NCI-H345 treated with DMSO at 0.1 percent for 48 hours (cell line): ENCODE measurements around the gene FOXF1.

Experiments used
- DNase-seq: peaks from one replicate; lab custom pipeline; 2025; ENCODE audit not compliant: unreplicated experiment; lab: John Stamatoyannopoulos, UW

FOXF1 gene

GRCh38 chr16:86531641-86532525 is 21.6 kb downstream of the FOXF1 start:
- DNase-seq, result no peak

GRCh38 chr16:86532526-86532815 is 22.1 kb downstream of the FOXF1 start:
- no peak for DNase-seq

GRCh38 chr16:86533076-86533475 is 22.7 kb downstream of the FOXF1 start:
- DNase-seq, result no peak

- DNase-seq, result no peak
Observed at GRCh38 chr16:86533767-86534351, 23.5 kb downstream of the FOXF1 start.

- DNase-seq, result no peak
Observed at GRCh38 chr16:86534779-86535615, 24.7 kb downstream of the FOXF1 start.

DNA sequence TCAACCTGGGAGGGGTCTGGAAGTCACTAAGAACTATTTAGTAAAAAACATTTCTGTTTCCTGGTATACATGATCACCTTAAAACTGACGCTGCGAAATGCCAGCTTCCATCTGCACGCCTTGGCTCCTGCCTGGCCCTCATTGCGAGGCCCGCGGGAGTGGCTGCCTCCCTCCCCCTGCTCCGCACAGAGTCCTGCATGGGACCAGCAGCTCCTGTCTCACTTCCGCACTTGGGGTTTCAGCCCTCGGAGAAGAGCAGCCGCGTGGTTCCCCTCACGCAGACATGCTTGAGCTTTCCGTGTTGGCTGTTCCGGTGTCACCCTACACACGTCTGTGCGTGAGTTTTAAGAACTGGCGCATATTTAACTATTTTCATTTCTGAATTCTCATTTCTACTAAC is 26.3 kb downstream of the FOXF1 start:
- DNase-seq, result no peak

GRCh38 chr16:86537486-86537885 is 27.2 kb downstream of the FOXF1 start:
- no peak for DNase-seq

DNA sequence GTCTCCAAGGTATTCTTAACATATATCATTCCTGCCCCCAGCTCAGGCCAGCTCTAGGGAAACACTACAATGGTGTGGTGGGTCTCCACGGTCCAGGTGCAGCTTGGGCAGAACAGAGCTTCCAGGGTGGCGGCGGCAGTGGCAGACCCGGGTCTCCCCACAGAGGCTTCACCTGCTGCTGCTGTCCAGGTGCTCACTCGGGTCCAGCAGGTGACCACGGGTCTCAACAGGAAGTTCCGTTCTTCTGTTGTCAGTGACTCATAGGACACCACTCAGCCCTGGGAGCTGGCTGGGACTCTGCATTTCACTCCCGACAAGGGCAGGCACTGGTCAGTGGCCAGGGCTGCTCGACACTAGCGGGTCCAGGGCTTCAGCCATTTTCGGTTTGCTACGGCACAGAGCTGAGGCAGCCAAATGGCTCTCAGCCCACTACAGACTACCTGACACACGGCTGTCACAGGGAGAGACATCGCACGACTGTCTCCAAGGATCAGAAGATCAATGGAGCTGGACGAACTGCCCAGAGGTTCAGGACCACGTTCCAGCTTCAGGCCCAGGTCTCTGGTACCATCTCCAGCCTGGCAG is 28.0 kb downstream of the FOXF1 start:
- DNase-seq, result no peak

GRCh38 chr16:86540894-86541293 is 30.6 kb downstream of the FOXF1 start:
- no peak for DNase-seq

DNA sequence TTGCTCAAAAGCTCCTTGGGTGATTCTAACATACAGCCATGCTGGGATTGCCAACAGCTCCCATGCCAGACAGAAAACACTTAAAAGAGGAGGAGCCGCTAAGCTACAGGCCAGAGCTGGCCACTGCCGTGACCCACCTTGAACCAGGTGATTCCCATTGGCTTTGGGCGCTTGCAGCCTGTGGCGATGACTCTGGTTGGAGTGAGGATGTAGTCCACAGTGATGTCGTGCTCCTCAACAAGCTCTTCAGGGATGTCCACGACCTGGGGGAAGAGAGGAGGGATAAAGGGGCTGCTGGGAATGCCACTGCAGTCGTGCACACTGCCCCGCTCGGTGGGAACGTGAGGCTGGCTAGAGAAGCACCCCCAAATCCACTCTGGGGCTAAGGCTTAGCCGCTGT is 31.2 kb downstream of the FOXF1 start:
- DNase-seq, result no peak

- no peak for DNase-seq
Observed at GRCh38 chr16:86542756-86543750, 32.7 kb downstream of the FOXF1 start.

DNA sequence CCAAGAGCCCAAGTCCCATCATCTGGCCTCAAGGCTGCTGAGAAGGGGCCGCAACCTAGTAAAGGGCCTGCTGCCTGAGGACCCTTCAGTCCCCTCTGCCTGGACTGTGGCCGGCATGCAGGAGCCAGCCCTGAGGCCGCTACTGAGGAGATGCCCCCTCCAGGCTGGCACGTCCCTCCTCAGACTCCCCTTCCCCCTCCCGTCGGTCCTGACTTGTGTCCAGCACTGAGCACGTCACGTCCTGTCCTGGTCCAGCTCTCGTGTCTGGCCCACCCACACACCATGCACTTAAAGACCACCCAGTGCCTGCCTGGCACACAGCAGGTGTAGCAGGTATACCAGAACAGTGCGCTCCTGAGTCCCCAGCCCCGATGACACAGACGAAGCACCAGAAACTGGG is 35.2 kb downstream of the FOXF1 start:
- DNase-seq, result no peak

DNA sequence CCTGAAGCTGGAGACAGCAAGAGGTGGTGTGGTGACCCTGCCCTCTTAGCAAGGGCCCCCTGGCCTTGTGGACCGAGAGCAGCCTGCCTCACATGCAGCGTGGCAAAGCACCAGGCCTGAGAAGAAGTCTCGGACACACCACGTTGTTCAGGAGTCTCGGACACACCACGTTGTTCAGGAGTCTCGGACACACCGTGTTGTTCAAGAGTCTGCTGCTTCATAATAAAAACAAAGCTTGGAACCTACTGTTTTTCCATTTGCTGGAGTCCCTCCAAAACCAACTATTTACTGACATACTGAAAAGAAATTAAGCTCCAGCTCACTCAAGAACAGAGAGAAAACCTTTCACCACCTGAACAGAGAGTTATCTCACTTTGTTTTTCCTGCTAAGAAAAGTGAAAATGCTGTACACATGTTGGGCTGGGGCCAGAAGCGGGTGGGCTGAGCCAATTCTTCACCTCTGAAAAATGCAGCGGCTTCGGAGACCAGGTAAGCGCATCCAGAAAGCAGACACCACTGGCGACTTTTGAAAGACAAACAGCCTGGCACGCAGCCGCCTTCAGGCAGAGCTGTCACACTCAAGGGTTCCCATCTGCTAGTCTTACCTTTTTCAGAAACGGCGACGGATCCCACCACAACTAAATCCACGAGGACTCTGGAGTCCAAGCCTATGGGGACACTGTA is 35.8 kb downstream of the FOXF1 start:
- no peak for DNase-seq

- no peak for DNase-seq
Observed at GRCh38 chr16:86546638-86547013, 36.3 kb downstream of the FOXF1 start.

DNA sequence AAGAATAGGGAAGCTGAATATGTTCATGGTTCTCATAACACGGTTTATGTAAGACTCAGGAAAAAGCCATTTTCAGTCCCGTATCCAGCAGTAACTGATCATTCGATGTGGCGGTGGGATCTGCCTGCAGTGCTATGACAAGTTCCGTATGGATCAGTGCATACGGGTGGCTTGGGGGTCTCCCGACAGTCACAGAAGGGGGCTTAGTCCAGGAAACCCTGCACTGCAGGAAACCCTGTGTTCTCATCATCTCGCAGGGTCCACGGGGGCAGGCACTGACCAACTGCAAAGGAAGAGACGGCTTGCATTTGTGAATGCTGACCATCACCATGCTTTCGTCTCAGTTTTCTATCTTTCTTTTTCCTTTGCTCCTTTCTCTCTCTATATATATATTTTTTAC is 37.0 kb downstream of the FOXF1 start:
- no peak for DNase-seq

DNA sequence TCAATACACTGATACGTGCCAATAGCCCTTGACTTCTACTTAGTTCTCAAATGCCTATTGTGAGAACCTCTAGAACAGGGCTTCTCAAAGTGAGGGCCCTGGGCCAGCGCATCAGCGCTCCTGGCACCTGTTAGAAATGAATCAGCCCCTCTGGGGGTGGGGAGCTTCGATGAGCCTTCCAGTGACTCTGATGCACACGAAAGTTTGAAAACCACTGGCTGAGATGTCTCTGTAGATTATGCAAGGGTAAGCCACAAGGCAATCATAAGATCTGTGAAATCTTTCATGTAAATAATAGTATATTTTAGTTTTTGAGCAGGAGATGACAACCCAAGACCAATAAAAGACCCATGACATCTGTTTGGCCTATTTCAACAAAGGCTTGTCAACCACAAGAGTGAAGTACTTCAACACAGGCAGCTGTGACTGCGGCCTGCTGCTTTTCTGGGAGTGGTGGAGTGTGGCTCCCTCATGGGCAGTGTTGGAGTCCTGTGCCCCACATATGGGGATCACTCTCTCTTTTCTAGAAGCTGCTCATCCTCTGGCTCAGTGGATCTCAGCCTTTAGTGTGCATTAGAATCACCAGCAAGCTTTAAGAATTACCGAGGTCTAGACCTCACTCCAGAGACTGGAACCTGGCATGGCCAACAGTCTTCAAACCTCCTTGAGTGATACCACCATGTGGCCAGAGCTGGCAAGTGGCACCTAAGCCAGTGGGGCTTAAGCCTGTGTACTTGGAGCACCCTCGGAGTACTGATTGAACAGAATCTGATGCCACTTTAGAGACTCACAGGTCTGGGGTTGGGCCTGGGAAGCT is 39.0 kb downstream of the FOXF1 start:
- DNase-seq, result no peak

DNA sequence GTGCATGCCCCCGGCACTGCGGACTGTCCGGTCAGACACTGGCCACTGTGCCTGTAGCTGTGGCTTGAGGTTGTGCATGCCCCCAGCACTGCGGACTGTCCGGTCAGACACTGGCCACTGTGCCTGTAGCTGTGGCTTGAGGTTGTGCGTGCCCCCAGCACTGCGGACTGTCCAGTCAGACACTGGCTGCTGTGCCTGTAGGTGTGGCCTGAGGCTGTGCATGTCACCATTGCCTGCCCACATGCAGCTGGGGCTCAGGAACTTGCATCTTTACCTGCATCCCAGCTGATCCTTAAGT is 39.5 kb downstream of the FOXF1 start:
- DNase-seq, result no peak

GRCh38 chr16:86550281-86550680 is 40.0 kb downstream of the FOXF1 start:
- DNase-seq, result no peak

GRCh38 chr16:86553356-86553755 is 43.0 kb downstream of the FOXF1 start:
- no peak for DNase-seq
